ENCODE measurements around the gene ADAMTS6.
"Not testable (repeated sequence)": the region's sequence is repeated elsewhere in the genome, so short reads cannot be mapped to it uniquely, and the experiment has no call there.

ADAMTS6 gene

GRCh38 chr5:65481635-65482295 lies at the start of gene ADAMTS6:
Gene ADAMTS6, minus strand, starts transcription at chr5:65481920. Its CDS starts 8,247 bp downstream, at chr5:65473673.
- DNase-seq: peak; percentile 83

GRCh38 chr5:65530904-65531303 lies 49.2 kb upstream of the ADAMTS6 start:
- DNase-seq: no peak
- in situ Hi-C loops (cut with MboI; ENCODE audit: low pct_unique_long_range_greater_than_20kb, low sequenced_read_pairs): no loop called here

More at GRCh38 chr5:65481635-65482295, at the start of gene ADAMTS6:
- in situ Hi-C loops (cut with MboI; ENCODE audit: low pct_unique_long_range_greater_than_20kb, low sequenced_read_pairs): loop anchor here (25.0 kb wide), 2 partner anchors 394 to 669 kb away; no protein-coding TSS in a partner anchor

GRCh38 chr5:65525726-65526125 lies 44.0 kb upstream of the ADAMTS6 start:
- in situ Hi-C loops (cut with MboI; ENCODE audit: low pct_unique_long_range_greater_than_20kb, low sequenced_read_pairs): no loop called here
- DNase-seq: no peak

GRCh38 chr5:65512170-65512937 lies 30.6 kb upstream of the ADAMTS6 start:
- in situ Hi-C loops (cut with MboI; ENCODE audit: low pct_unique_long_range_greater_than_20kb, low sequenced_read_pairs): no loop called here
- no peak for DNase-seq

- in situ Hi-C loops (cut with MboI; ENCODE audit: low pct_unique_long_range_greater_than_20kb, low sequenced_read_pairs): no loop called here
- DNase-seq: no peak
Measured at GRCh38 chr5:65508978-65509377, 27.3 kb upstream of the ADAMTS6 start.

GRCh38 chr5:65506961-65507360 lies 25.2 kb upstream of the ADAMTS6 start:
- in situ Hi-C loops (cut with MboI; ENCODE audit: low pct_unique_long_range_greater_than_20kb, low sequenced_read_pairs): no loop called here
- DNase-seq: no peak

GRCh38 chr5:65489119-65489518 lies 7.4 kb upstream of the ADAMTS6 start:
- in situ Hi-C loops (cut with MboI; ENCODE audit: low pct_unique_long_range_greater_than_20kb, low sequenced_read_pairs): loop anchor here (25.0 kb wide), 2 partner anchors 402 to 677 kb away; no protein-coding TSS in a partner anchor
- DNase-seq: no peak

- in situ Hi-C loops (cut with MboI; ENCODE audit: low pct_unique_long_range_greater_than_20kb, low sequenced_read_pairs): loop anchor here (25.0 kb wide), 2 partner anchors 401 to 676 kb away; no protein-coding TSS in a partner anchor
- DNase-seq: not testable (repeated sequence)
Measured at GRCh38 chr5:65488038-65488687, 6.4 kb upstream of the ADAMTS6 start.

GRCh38 chr5:65486803-65487202 lies 5.1 kb upstream of the ADAMTS6 start:
- not testable (repeated sequence) for DNase-seq
- in situ Hi-C loops (cut with MboI; ENCODE audit: low pct_unique_long_range_greater_than_20kb, low sequenced_read_pairs): loop anchor here (25.0 kb wide), 2 partner anchors 400 to 675 kb away; no protein-coding TSS in a partner anchor

- DNase-seq: no peak
- in situ Hi-C loops (cut with MboI; ENCODE audit: low pct_unique_long_range_greater_than_20kb, low sequenced_read_pairs): loop anchor here (25.0 kb wide), 2 partner anchors 398 to 673 kb away; no protein-coding TSS in a partner anchor
Measured at GRCh38 chr5:65485405-65485804, 3.7 kb upstream of the ADAMTS6 start.

GRCh38 chr5:65483546-65484346 lies 2.0 kb upstream of the ADAMTS6 start:
- peak; percentile 62 for DNase-seq
- in situ Hi-C loops (cut with MboI; ENCODE audit: low pct_unique_long_range_greater_than_20kb, low sequenced_read_pairs): loop anchor here (25.0 kb wide), 2 partner anchors 396 to 671 kb away; no protein-coding TSS in a partner anchor

- DNase-seq: no peak
Measured at GRCh38 chr5:65482736-65483545, 1.2 kb upstream of the ADAMTS6 start.

GRCh38 chr5:65482296-65482735 lies 596 bp upstream of the ADAMTS6 start:
- in situ Hi-C loops (cut with MboI; ENCODE audit: low pct_unique_long_range_greater_than_20kb, low sequenced_read_pairs): loop anchor here (25.0 kb wide), 2 partner anchors 395 to 670 kb away; no protein-coding TSS in a partner anchor
- DNase-seq: peak; percentile 67

More at GRCh38 chr5:65482736-65483545, 1.2 kb upstream of the ADAMTS6 start:
- in situ Hi-C loops (cut with MboI; ENCODE audit: low pct_unique_long_range_greater_than_20kb, low sequenced_read_pairs): loop anchor here (25.0 kb wide), 2 partner anchors 396 to 671 kb away; no protein-coding TSS in a partner anchor

- DNase-seq: no peak
- in situ Hi-C loops (cut with MboI; ENCODE audit: low pct_unique_long_range_greater_than_20kb, low sequenced_read_pairs): loop anchor here (25.0 kb wide), 2 partner anchors 394 to 669 kb away; no protein-coding TSS in a partner anchor
Measured at GRCh38 chr5:65481171-65481581, 544 bp downstream of the ADAMTS6 start.

- in situ Hi-C loops (cut with MboI; ENCODE audit: low pct_unique_long_range_greater_than_20kb, low sequenced_read_pairs): loop anchor here (25.0 kb wide), 2 partner anchors 393 to 668 kb away; no protein-coding TSS in a partner anchor
- DNase-seq: peak; percentile 65
Measured at GRCh38 chr5:65480306-65480865, 1.3 kb downstream of the ADAMTS6 start.

- in situ Hi-C loops (cut with MboI; ENCODE audit: low pct_unique_long_range_greater_than_20kb, low sequenced_read_pairs): loop anchor here (25.0 kb wide), 2 partner anchors 392 to 667 kb away; no protein-coding TSS in a partner anchor
- peak; percentile 15 for DNase-seq
Measured at GRCh38 chr5:65479527-65479926, 2.2 kb downstream of the ADAMTS6 start.

GRCh38 chr5:65478336-65478735 lies 3.4 kb downstream of the ADAMTS6 start:
- DNase-seq: no peak
- in situ Hi-C loops (cut with MboI; ENCODE audit: low pct_unique_long_range_greater_than_20kb, low sequenced_read_pairs): loop anchor here (25.0 kb wide), 2 partner anchors 391 to 666 kb away; no protein-coding TSS in a partner anchor

All from KBM-7 (cell line).